Right lobe of liver (tissue), 6 donors: ENCODE measurements around the gene CYTH1. TPM values are rescaled to one million over a fixed set of nuclear protein-coding genes. Genes with fewer than 3 reads are reported as not detected.
A peak's percentile ranks its signal among the peaks of the same experiment; 100 is the strongest.

Experiments used
- ATAC-seq, 4 donors: fragments of 200-7000 bp; cut with Tn5 transposase; one replicate each; pipeline ENCODE4 v1.9.1; 2020; ENCODE audit warnings: mild to moderate bottlenecking in 4 of 4, moderate library complexity in 4 of 4
- DNase-seq, 3 donors: peaks; one replicate each; pipeline ENCODE4 v3.0.0-alpha.2; 2020
- H3K27ac ChIP-seq, 3 donors: fragments of 200-600 bp; one replicate each; pipeline ENCODE4 v1.8.0; 2022
- H3K27me3 ChIP-seq, 2 donors: fragments of 200-600 bp; one replicate each; pipeline ENCODE4 v1.8.0; 2022
- H3K36me3 ChIP-seq, 4 donors: fragments of 200-600 bp; sonication (generic) in 1 of 4; one replicate each; pipeline versions ENCODE4 v1.5.1 to v1.8.0; 2017 to 2022; ENCODE audit warnings: control low read depth in 1 of 4
- H3K4me1 ChIP-seq, 4 donors: fragments of 200-600 bp; sonication (generic) in 1 of 4; one replicate each; pipeline versions ENCODE4 v1.5.1 to v1.8.0; 2017 to 2022; ENCODE audit warnings: control low read depth in 1 of 4
- H3K4me3 ChIP-seq, 3 donors: fragments of 200-600 bp; one replicate each; pipeline ENCODE4 v1.8.0; 2022
- H3K9me3 ChIP-seq, 4 donors: fragments of 200-600 bp; sonication (generic) in 1 of 4; one replicate each; pipeline versions ENCODE4 v1.5.1 to v1.8.0; 2017 to 2022; ENCODE audit warnings: control low read depth in 1 of 4
- CTCF ChIP-seq, 4 donors: fragments of 200-600 bp in 3 of 4; fragments of 450-650 bp in 1 of 4; IDR thresholded peaks; one replicate each; pipeline versions ENCODE4 v1.5.1 to v1.8.0; 2016 to 2022; ENCODE audit warnings: antibody characterized with exemption in 4 of 4, mild to moderate bottlenecking in 2 of 4
- POLR2A ChIP-seq: fragments of 450-650 bp; IDR thresholded peaks from one replicate; pipeline ENCODE4 v1.6.1; 2017; ENCODE audit warnings: antibody characterized with exemption, mild to moderate bottlenecking
- WGBS: methylation state at CpG from one replicate; pipeline ENCODE4 v1.1.6; 2018; ENCODE audit warnings: low coverage, low lambda C conversion rate; ENCODE audit not compliant: insufficient coverage; ENCODE audit errors: missing lambda C conversion rate; 5-methylcytosine and 5-hydroxymethylcytosine counted together
- intact Hi-C, 2 donors: fragments of 100-400 bp; cut with DNase I; formaldehyde crosslinking; loops; one replicate each; pipeline versions ENCODE4 v1.11.2 to v1.14.1; 2022
- total RNA-seq, 6 experiments: library from RNA; depleted of rRNA in 2 of 6; stranded (reverse); fragments of >200 nt in 2 of 6; fragmentation: NEBNext Ultra II Directional in 3 of 6; extraction: Animal tissue kit (Norgen Biotek cat#: 25700) in 3 of 6; gene quantifications; one replicate each; pipeline versions ENCODE4 v1.1.0 to v1.2.4, GENCODE V29; 2016 to 2023
- donor health status: DM: no; HTN: yes; CAD: no.
- donor health status: DM: no; HTN: no; CAD: no.
- donor health status: DM: no; HTN: no; CAD: no.
- donor health status: DM: no; HTN: yes; CAD: no.
- donor health status: DM: no; HTN: yes; CAD: no.

CYTH1 gene
- total RNA-seq, 6 experiments from 2014 or later: 14.8 to 46.2 (median 28.8) TPM

DNA sequence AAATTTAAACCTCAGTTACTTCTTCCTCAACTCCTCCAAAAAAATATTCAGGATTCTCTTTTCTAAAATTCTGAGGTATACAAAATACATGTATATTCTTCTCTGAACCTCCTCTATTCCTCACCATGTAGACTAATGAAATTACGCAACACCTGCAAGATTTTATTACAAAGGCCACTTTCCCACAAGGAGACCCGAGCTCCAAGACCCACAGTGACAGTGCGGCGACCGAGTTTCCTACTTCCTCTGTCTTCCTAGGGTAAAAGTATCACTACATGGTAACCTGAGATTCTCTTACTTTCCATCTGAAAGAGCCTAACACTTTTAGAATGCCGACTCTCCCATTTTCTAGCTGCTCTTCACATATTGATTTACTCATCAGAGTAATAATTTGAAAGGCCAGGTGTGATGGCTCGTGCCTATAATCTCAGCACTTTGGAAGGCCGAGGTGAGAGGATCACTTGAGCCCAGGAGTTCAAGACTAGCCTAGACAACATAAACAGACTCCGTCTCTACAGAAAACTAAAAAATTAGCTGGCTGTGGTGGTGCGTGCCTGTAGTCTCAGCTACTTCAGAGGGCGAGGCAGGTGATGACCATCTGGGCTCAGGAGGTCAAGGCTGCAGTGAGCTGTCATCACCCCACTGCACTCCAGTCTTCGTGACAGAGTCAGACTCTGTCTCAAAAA lies 35.7 kb downstream of the CYTH1 start:
- H3K4me1 ChIP-seq: peaks cover 0 to 84% (median 43%) of the 10 kb centered on the region in 4 donors
- WGBS: 34% methylated on average over 10 of the region's 12 CpGs
- intact Hi-C loops: no loop called here

DNA sequence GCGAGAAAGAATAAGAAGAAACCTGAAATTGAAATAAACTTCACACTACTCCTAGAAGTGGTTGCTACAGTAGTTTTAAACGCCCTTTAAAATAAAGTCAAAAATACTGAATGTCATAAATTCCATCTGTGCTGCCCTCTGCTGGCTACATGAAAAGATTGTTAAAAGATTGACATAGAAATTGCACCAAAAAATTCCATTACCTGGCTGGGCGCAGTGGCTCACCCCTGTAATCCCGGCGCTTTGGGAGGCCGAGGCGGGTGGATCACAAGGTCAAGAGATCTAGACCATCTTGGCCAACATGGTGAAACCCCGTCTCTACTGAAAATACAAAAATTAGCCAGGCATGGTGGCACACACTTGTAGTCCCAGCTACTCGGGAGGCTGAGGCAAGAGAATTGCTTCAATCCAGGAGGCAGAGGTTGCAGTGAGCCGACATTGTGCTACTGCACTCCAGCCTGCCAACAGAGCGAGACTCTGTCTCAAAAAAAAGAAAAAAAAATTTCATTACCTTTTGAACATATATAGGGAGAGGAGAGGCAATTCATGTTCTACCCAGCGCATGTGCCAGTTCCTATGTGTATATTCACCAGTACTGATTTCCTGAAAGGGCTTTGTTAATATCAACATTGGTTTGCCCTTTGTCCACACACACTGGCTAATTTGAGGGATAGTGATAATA lies 36.5 kb downstream of the CYTH1 start:
- peak; percentile 35 to 50 (median 42) for ATAC-seq
- intact Hi-C loops: no loop called here
- H3K4me3 ChIP-seq: no peak overlapping the region
- DNase-seq: no peak
- no peaks in the 10 kb centered on the region for H3K36me3 ChIP-seq
- no peaks in the 10 kb centered on the region for H3K9me3 ChIP-seq
- H3K27ac ChIP-seq: peak overlapping the region; percentile 44 to 83 (median 81)
- no peaks in the 10 kb centered on the region for H3K27me3 ChIP-seq
- WGBS: 29% methylated on average over 9 of the region's 12 CpGs
- H3K4me1 ChIP-seq: peaks cover 0 to 78% (median 39%) of the 10 kb centered on the region in 4 donors
- TF ChIP-seq CTCF (IDR thresholded peaks at IDR 0.05): peak; percentile 51 to 61 (median 54)
- no peak for TF ChIP-seq POLR2A

More for the DNA sequence above, 35.7 kb downstream of the CYTH1 start:
- DNase-seq: no peak
- Histone ChIP-seq H3K27ac (peak overlapping the region; percentile 81 to 91 (median 83)), H3K27me3 (no peaks in the 10 kb centered on the region), H3K36me3 (no peaks in the 10 kb centered on the region), H3K4me3 (no peak overlapping the region), H3K9me3 (no peaks in the 10 kb centered on the region)
- ATAC-seq: peak; percentile 0 to 17 (median 7)
- TF ChIP-seq CTCF (IDR thresholded peaks at IDR 0.05) (no peak), POLR2A (no peak)

GRCh38 chr17:78742901-78743300 lies 39.2 kb downstream of the CYTH1 start:
- intact Hi-C loops: no loop called here
- Histone ChIP-seq H3K27ac (no peak overlapping the region), H3K36me3 (no peaks in the 10 kb centered on the region), H3K4me1 (peaks cover 0 to 74% (median 29%) of the 10 kb centered on the region in 4 donors), H3K9me3 (no peaks in the 10 kb centered on the region), H3K4me3 (no peak overlapping the region), H3K27me3 (no peaks in the 10 kb centered on the region)
- DNase-seq: no peak
- 91% methylated on average over 4 of the region's 5 CpGs for WGBS
- no peak for TF ChIP-seq CTCF (IDR thresholded peaks at IDR 0.05)
- no peak for TF ChIP-seq POLR2A
- ATAC-seq: no peak

DNA sequence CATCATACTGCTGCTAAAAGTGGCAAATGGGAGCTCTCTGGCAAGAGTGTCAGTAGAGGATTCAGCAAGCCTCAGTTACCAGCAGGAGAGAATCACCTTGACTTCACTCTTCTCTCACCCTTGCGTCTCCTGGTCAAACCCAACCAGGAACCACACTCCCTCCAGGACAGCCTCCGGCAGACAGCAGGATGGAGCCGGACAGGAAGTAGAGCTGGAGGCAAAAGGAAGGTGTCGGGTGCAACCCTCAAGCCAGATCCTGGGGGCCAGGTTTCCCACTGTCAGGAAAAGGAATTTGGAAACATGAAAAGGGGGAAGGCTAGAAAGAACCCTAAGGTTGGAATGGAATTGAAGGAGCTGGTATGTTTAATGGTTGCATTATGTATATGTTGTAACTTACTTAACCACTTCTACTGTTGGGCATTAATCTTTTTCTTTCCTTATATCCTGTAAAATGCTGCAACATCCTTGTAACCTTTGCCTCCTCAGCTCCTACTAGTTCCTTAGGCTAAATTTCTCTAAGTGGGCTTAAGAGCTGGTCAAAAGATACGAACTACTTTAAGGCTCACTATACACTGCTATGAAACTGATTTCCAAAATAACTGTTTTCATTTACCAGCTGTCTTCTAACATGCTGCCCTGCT lies 40.3 kb downstream of the CYTH1 start:
- WGBS: 64% methylated on average over 3 of the region's 5 CpGs
- no peak for ATAC-seq
- TF ChIP-seq CTCF (IDR thresholded peaks at IDR 0.05): no peak
- no peak for TF ChIP-seq POLR2A
- intact Hi-C loops: no loop called here
- Histone ChIP-seq H3K9me3 (no peaks in the 10 kb centered on the region), H3K4me3 (no peak overlapping the region), H3K36me3 (no peaks in the 10 kb centered on the region), H3K27ac (no peak overlapping the region), H3K27me3 (no peaks in the 10 kb centered on the region), H3K4me1 (peaks cover 0 to 70% (median 23%) of the 10 kb centered on the region in 4 donors)
- DNase-seq: no peak
